Peyer's patch (tissue), 4 donors: ENCODE results near the gene CSMD2.

Experiments
- POLR2A ChIP-seq, 2 donors: fragments of 450-650 bp; IDR thresholded peaks; one replicate each; pipeline ENCODE4 v1.5.1; 2017; ENCODE audit warnings: antibody characterized with exemption in 2 of 2, mild to moderate bottlenecking in 2 of 2, moderate library complexity in 2 of 2
- TF ChIP-seq, protein P1 (sequence below), 6 experiments: fragments of 450-650 bp in 4 of 6; fragments of 200-600 bp in 2 of 6; sonication (generic) in 1 of 6; IDR thresholded peaks; one replicate each; pipeline ENCODE4 v1.5.1; 2017 to 2019; ENCODE audit warnings: antibody characterized with exemption in 6 of 6, mild to moderate bottlenecking in 3 of 6, moderate library complexity in 1 of 6

DNA sequence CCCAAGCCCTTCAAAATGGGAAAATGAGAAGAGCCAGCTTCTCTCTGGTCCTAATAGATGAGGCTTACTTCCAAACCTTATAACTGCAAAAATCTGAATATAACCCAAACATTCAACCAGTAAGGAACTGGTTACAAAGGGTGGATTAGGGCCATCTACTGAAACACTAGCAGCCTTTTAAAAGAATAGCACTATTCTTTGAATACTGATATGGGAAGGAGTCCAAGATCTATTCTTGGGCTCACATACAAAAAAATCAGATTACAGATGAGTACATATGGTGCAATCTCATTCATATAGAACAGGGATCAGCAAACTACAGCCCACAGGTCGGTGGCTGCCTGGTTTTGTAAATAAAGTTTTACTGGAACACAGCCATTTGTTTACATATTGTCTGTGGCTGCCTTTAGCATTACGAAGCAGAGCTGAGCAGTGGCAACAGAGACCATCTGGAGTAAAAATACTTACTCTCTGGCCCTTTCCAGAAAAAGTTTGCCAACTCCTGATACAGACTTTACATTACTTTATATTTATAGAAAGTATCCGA is 524.8 kb downstream of the CSMD2 start:
- TF ChIP-seq, protein P1, sequence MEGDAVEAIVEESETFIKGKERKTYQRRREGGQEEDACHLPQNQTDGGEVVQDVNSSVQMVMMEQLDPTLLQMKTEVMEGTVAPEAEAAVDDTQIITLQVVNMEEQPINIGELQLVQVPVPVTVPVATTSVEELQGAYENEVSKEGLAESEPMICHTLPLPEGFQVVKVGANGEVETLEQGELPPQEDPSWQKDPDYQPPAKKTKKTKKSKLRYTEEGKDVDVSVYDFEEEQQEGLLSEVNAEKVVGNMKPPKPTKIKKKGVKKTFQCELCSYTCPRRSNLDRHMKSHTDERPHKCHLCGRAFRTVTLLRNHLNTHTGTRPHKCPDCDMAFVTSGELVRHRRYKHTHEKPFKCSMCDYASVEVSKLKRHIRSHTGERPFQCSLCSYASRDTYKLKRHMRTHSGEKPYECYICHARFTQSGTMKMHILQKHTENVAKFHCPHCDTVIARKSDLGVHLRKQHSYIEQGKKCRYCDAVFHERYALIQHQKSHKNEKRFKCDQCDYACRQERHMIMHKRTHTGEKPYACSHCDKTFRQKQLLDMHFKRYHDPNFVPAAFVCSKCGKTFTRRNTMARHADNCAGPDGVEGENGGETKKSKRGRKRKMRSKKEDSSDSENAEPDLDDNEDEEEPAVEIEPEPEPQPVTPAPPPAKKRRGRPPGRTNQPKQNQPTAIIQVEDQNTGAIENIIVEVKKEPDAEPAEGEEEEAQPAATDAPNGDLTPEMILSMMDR (IDR thresholded peaks at IDR 0.05): no peak
- no peak for TF ChIP-seq POLR2A (IDR thresholded peaks at IDR 0.05)
